Spleen (tissue), 11 donors: ENCODE data around the gene VAV2. TPM values are rescaled to one million over a fixed set of nuclear protein-coding genes. Genes with fewer than 3 reads are reported as not detected.

Source experiments
- DNase-seq: peaks from one replicate; pipeline ENCODE4 v3.0.0-alpha.2; 2020
- H3K27ac ChIP-seq, 8 donors: fragments of 200-600 bp; sonication (generic) in 7 of 8; 1 replicate in 4 of 8; 2 replicates in 4 of 8; pipeline versions ENCODE4 v1.5.0 to v1.8.0; 2016 to 2021; ENCODE audit warnings: inconsistent platforms in 4 of 8, mild to moderate bottlenecking in 4 of 8, moderate library complexity in 1 of 8
- H3K27me3 ChIP-seq, 7 donors: fragments of 200-600 bp; sonication (generic) in 6 of 7; replicated peaks in 1 of 7; 1 replicate in 4 of 7; 2 replicates in 3 of 7; pipeline versions ENCODE4 v1.5.0 to v1.8.0; 2016 to 2021; ENCODE audit warnings: inconsistent platforms in 3 of 7, mild to moderate bottlenecking in 1 of 7
- H3K36me3 ChIP-seq, 6 donors: fragments of 200-600 bp; sonication (generic) in 5 of 6; 1 replicate in 4 of 6; 2 replicates in 2 of 6; pipeline versions ENCODE4 v1.5.0 to v1.8.0; 2016 to 2021; ENCODE audit warnings: inconsistent platforms in 2 of 6
- H3K4me1 ChIP-seq, 6 donors: fragments of 200-600 bp; sonication (generic) in 5 of 6; 1 replicate in 3 of 6; 2 replicates in 3 of 6; pipeline versions ENCODE4 v1.5.0 to v1.8.0; 2016 to 2021; ENCODE audit warnings: inconsistent platforms in 3 of 6
- H3K4me3 ChIP-seq, 8 donors: fragments of 200-600 bp; sonication (generic) in 7 of 8; 1 replicate in 4 of 8; 2 replicates in 4 of 8; pipeline versions ENCODE4 v1.5.0 to v1.8.0; 2016 to 2021; ENCODE audit warnings: inconsistent platforms in 4 of 8, mild to moderate bottlenecking in 4 of 8, moderate library complexity in 2 of 8
- H3K9me3 ChIP-seq, 8 donors: fragments of 200-600 bp; sonication (generic) in 7 of 8; 1 replicate in 4 of 8; 2 replicates in 4 of 8; pipeline versions ENCODE4 v1.5.0 to v1.8.0; 2016 to 2021; ENCODE audit warnings: inconsistent platforms in 4 of 8
- POLR2A ChIP-seq, 3 donors: fragments of 450-650 bp; IDR thresholded peaks; one replicate each; pipeline ENCODE4 v1.5.1; 2017; ENCODE audit warnings: antibody characterized with exemption in 3 of 3, mild to moderate bottlenecking in 1 of 3
- POLR2AphosphoS5 ChIP-seq, 3 donors: sonication (generic); formaldehyde crosslinking; IDR thresholded peaks; one replicate each; pipeline ENCODE4 v1.5.1; 2017; ENCODE audit warnings: antibody characterized with exemption in 3 of 3
- WGBS, 5 donors: extraction: QIAGEN DNeasy Blood & Tissue Kit in 3 of 5; methylation state at CpG; one replicate each; pipeline versions ENCODE4 v1.1.5 to v1.1.7; 2013 to 2018; 5-methylcytosine and 5-hydroxymethylcytosine counted together
- intact Hi-C: fragments of 100-400 bp; cut with DNase I; formaldehyde crosslinking; loops from one replicate; pipeline ENCODE4 v1.15.0; 2023; ENCODE audit warnings: low total_unique reads
- polyA plus RNA-seq, 3 donors: library from polyadenylated mRNA; stranded (reverse); fragments of 200-250 nt; gene quantifications; one replicate each; pipeline ENCODE4 v1.2.1, GENCODE V29; 2013
- total RNA-seq, 7 donors: library from RNA; depleted of rRNA in 3 of 7; stranded (reverse); fragments of >200 nt in 3 of 7; fragmentation: NEBNext Ultra II Directional in 4 of 7; extraction: Animal tissue kit (Norgen Biotek cat#: 25700) in 4 of 7; gene quantifications; one replicate each; pipeline versions ENCODE4 v1.1.0 to v1.2.1, GENCODE V29; 2016 to 2021
- TF ChIP-seq, protein P1 (sequence below), 11 experiments: fragments of 200-600 bp in 7 of 11; fragments of 450-650 bp in 4 of 11; sonication (generic) in 4 of 11; IDR thresholded peaks in 8 of 11; conservative IDR thresholded peaks in 3 of 11; 1 replicate in 7 of 11; 2 replicates in 4 of 11; pipeline versions ENCODE4 v1.4.0 to v1.8.0; 2016 to 2021; ENCODE audit warnings: antibody characterized with exemption in 11 of 11, inconsistent platforms in 4 of 11, mild to moderate bottlenecking in 1 of 11
- donor health status: healthy with polysubstance abuse.
- donor health status: DM: no; HTN: no; CAD: no; lungs with moderate emphysema.
- donor health status: DM: no; HTN: no; CAD: no.
- donor health status: Bipolar disorder and iron deficiency.
- donor health status: healthy.
- donor health status: DM: no; HTN: no; CAD: no.
- donor health status: DM: yes; HTN: yes; CAD: no.

Gene VAV2
- total and polyA plus RNA-seq, 10 donors, result 14.2 to 39.2 (median 23.3) TPM

DNA sequence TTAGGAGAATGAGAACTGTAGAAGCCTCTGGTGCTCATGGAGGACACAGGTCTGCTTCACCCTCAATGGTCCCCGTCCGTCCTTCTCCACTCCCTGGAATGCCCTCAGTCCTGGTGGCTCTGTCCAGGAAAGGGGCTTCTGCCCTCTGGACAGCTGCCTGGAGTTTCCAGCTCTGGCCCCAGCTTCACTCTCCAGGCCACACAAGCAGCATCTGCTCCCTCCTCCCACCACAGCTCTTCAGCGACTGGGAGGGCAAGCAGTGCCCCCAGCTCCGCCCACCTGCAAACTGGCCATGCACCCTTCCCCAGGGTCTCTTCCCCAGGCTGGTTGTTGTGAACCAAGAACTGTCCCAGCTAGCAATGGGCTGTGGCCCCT is 258.7 kb downstream of the VAV2 start:
- Histone ChIP-seq H3K36me3 (no peaks in the 10 kb centered on the region), H3K9me3 (no peaks in the 10 kb centered on the region), H3K27ac (no peak overlapping the region), H3K27me3 (peaks cover 0 to 42% (median 0%) of the 10 kb centered on the region in 7 donors), H3K4me3 (no peak overlapping the region), H3K4me1 (peaks cover 0 to 34% (median 21%) of the 10 kb centered on the region in 6 donors)
- TF ChIP-seq POLR2A (IDR thresholded peaks at IDR 0.05), result no peak
- TF ChIP-seq, protein P1, sequence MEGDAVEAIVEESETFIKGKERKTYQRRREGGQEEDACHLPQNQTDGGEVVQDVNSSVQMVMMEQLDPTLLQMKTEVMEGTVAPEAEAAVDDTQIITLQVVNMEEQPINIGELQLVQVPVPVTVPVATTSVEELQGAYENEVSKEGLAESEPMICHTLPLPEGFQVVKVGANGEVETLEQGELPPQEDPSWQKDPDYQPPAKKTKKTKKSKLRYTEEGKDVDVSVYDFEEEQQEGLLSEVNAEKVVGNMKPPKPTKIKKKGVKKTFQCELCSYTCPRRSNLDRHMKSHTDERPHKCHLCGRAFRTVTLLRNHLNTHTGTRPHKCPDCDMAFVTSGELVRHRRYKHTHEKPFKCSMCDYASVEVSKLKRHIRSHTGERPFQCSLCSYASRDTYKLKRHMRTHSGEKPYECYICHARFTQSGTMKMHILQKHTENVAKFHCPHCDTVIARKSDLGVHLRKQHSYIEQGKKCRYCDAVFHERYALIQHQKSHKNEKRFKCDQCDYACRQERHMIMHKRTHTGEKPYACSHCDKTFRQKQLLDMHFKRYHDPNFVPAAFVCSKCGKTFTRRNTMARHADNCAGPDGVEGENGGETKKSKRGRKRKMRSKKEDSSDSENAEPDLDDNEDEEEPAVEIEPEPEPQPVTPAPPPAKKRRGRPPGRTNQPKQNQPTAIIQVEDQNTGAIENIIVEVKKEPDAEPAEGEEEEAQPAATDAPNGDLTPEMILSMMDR (IDR thresholded peaks at IDR 0.05 in 8 of 11, conservative IDR thresholded peaks at IDR 0.05 in 3 of 11), result no peak
- no peak for TF ChIP-seq POLR2AphosphoS5 (IDR thresholded peaks at IDR 0.05)
- WGBS, 5 donors, result 84 to 95% (median 93%) methylated on average over 4 of the region's 4 CpGs
- intact Hi-C loops, result no loop called here
- no peak for DNase-seq

DNA sequence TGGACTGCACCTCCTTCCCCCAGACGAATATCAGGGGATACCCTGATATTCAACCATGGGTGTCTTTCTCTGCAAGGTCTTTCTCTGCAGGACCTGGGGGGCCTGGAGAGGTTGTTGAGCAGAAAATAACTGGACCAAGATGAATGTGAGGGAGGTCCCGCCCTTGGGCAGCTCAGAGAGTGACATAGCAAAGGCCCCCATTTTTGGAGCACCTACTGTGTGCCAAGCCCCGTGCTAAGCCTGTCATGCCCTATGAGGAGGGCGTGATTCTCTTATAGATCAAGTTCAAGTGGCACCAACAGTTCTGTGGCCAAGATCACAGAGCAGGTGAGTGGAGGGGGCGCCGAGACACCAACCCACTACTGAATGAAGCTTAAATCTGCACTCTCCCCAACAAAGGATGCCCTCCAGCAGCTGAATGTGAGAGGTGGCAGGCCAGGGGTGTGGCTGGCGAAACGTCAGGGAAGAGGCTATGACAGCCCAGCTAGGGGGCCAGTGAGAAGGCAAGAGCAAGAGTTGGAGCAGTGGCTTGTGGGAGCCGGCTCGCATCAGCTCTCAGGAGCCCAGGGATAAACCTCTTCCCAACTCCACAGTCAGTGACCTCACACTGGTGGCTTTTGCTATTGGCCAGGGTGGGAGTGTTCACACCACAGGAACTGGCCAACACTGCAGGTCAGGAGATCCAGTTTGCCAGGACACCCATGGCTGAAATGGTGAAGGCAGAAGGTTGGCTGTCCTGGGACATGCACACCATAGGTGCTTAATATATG is 259.3 kb downstream of the VAV2 start:
- no peaks in the 10 kb centered on the region for H3K9me3 ChIP-seq
- peaks cover 0 to 28% (median 15%) of the 10 kb centered on the region in 6 donors for H3K4me1 ChIP-seq
- TF ChIP-seq POLR2AphosphoS5 (IDR thresholded peaks at IDR 0.05) (no peak), POLR2A (IDR thresholded peaks at IDR 0.05) (no peak)
- TF ChIP-seq, protein P1 (IDR thresholded peaks at IDR 0.05 in 8 of 11, conservative IDR thresholded peaks at IDR 0.05 in 3 of 11), result no peak
- H3K27me3 ChIP-seq, result peaks cover 0 to 42% (median 0%) of the 10 kb centered on the region in 7 donors
- H3K36me3 ChIP-seq, result no peaks in the 10 kb centered on the region
- H3K4me3 ChIP-seq, result no peak overlapping the region
- no peak overlapping the region for H3K27ac ChIP-seq
- 79 to 87% (median 81%) methylated on average over 9 to 10 of the region's 10 CpGs for WGBS, 5 donors
- intact Hi-C loops, result no loop called here
- DNase-seq, result no peak

DNA sequence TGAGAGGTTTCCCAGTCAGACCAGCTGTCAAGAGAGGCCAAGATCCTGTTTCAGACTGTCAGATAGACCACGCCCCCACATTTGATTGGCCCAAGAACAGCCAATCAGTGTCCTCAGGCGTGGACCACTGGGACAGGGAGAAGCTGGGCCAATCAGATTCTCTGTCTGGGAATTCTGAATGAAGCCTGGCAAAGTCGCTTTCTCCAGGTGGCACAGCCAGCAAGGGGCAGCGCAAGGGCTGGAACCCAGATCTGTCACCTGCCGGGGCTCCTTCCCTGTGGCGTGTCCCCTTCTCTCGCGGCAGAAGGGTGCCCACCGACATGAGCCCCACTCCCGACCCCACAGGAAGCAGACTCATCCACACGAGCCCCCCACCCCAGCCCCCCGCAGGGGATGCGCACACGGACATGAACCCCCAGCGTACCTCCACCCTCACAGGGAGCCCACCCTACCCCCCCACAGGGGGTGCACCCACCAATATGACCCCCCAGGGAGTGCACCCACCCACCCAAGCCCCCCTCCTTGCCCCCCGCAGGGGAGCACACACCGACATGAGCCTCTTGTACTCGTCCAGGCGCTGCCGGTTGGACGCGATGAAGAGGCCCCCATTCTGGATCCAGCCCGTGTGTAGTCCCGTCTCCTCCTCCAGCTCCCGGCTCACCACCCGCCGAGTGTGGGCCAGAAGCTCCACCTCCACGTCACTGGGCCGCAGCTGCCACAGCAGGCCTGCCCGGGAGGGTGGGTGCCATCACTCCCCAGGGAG is 260.1 kb downstream of the VAV2 start:
- no peak for DNase-seq
- WGBS, 5 donors, result 80 to 89% (median 84%) methylated on average over 19 to 30 of the region's 30 CpGs
- intact Hi-C loops, result no loop called here

More for the DNA sequence above, 260.1 kb downstream of the VAV2 start:
- Histone ChIP-seq H3K27me3 (peaks cover 0 to 44% (median 0%) of the 10 kb centered on the region in 7 donors), H3K4me3 (no peak overlapping the region), H3K9me3 (no peaks in the 10 kb centered on the region), H3K36me3 (no peaks in the 10 kb centered on the region), H3K4me1 (peaks cover 0 to 20% (median 10%) of the 10 kb centered on the region in 6 donors), H3K27ac (no peak overlapping the region)
- no peak for TF ChIP-seq POLR2A (IDR thresholded peaks at IDR 0.05)
- TF ChIP-seq, protein P1 (IDR thresholded peaks at IDR 0.05 in 8 of 11, conservative IDR thresholded peaks at IDR 0.05 in 3 of 11), result no peak
- no peak for TF ChIP-seq POLR2AphosphoS5 (IDR thresholded peaks at IDR 0.05)
